Astrocyte of the spinal cord (primary cell): Measurements from ENCODE around the gene PCDHGB3.
"Not testable (repeated sequence)": the region's sequence is repeated elsewhere in the genome, so short reads cannot be mapped to it uniquely, and the experiment has no call there.

Source experiments
- DNase-seq: peaks from one replicate; pipeline ENCODE4 v3.0.0; 2011; ENCODE audit warnings: low read depth, low spot score
- H3K4me3 ChIP-seq: 2 replicates; pipeline ENCODE4 v1.5.1; 2011; ENCODE audit warnings: low read depth, mild to moderate bottlenecking, low read length, moderate library complexity
- CTCF ChIP-seq: IDR thresholded peaks from 2 replicates; pipeline ENCODE4 v1.5.1; 2012; ENCODE audit warnings: low read depth, mild to moderate bottlenecking, low read length, inconsistent platforms
- in situ Hi-C: cut with HindIII; loops from 2 replicates; pipeline ENCODE4 v1.10.0; 2017; ENCODE audit warnings: low sequenced_read_pairs

Gene PCDHGB3

GRCh38 chr5:141384471-141385267 is 14.6 kb downstream of the PCDHGB3 start:
- TF ChIP-seq CTCF = no peak
- DNase-seq = no peak
- no peak overlapping the region for H3K4me3 ChIP-seq
- in situ Hi-C loops = no loop called here

DNA sequence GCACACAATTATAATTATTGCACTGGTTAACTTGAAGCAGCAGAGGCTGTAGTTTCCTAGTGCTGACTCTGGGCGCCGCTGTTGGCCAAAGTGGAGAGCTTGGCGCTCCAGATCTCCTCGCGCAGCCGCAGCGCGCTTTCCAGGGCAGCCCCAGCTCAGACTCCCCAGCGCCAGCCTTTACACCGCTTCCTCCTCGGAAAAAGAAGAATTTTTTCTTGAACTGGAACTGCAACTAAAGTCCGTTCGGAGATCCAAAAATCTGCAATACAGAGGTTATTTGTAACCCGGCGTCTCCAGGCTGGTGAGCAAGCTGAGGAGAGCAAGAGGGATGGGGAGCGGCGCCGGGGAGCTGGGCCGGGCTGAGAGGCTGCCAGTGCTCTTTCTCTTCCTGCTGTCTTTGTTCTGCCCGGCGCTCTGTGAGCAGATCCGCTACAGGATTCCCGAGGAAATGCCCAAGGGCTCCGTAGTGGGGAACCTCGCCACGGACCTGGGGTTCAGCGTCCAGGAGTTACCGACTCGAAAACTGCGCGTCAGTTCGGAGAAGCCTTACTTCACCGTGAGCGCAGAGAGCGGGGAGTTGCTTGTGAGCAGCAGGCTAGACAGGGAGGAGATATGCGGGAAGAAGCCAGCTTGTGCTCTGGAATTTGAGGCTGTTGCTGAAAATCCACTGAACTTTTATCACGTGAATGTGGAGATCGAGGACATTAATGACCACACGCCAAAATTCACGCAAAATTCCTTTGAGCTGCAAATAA is 17.7 kb downstream of the PCDHGB3 start, which contains the start of gene PCDHGB4:
Gene PCDHGB4 (plus strand): TSS at position 142 of the 755 bp plus-strand sequence. CDS start 187 bp downstream, at position 329.
- peak within 1 kb of the TSS; percentile 33 for H3K4me3 ChIP-seq
- in situ Hi-C loops = not testable (repeated sequence)
- TF ChIP-seq CTCF = peak; percentile 53
- DNase-seq = peak; percentile 55

DNA sequence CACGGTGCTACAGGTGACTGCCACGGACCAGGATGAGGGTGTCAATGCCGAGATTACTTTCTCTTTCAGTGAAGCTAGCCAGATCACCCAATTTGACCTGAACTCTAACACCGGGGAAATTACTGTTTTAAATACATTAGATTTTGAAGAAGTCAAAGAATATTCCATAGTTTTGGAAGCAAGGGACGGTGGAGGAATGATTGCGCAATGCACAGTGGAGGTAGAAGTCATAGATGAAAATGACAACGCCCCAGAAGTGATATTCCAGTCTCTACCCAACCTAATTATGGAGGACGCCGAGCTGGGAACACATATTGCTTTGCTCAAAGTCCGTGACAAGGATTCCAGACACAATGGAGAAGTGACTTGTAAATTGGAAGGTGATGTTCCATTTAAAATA is 18.6 kb downstream of the PCDHGB3 start:
- in situ Hi-C loops = no loop called here

GRCh38 chr5:141389153-141390042 is 19.4 kb downstream of the PCDHGB3 start:
- DNase-seq = no peak
- no peak for TF ChIP-seq CTCF
- no peak overlapping the region for H3K4me3 ChIP-seq
- in situ Hi-C loops = no loop called here

More for the DNA sequence above, 18.6 kb downstream of the PCDHGB3 start:
- TF ChIP-seq CTCF = no peak
- no peak overlapping the region for H3K4me3 ChIP-seq
- DNase-seq = no peak

GRCh38 chr5:141392429-141393198 is 22.6 kb downstream of the PCDHGB3 start, which contains the start of gene PCDHGA8:
Gene PCDHGA8, plus strand, starts transcription at chr5:141392633. Its CDS starts 181 bp downstream, at chr5:141392814.
- no peak within 1 kb of the TSS for H3K4me3 ChIP-seq
- TF ChIP-seq CTCF = peak; percentile 13
- DNase-seq = no peak
- in situ Hi-C loops = no loop called here
